G401.6 (cell line): Measurements from ENCODE around the gene NDUFA11.

Source experiments
- FAIRE-seq: peaks from 2 replicates; lab custom pipeline; 2012; peaks lifted over from hg19 to GRCh38; lab: Jason Lieb, UNC

NDUFA11 gene

DNA sequence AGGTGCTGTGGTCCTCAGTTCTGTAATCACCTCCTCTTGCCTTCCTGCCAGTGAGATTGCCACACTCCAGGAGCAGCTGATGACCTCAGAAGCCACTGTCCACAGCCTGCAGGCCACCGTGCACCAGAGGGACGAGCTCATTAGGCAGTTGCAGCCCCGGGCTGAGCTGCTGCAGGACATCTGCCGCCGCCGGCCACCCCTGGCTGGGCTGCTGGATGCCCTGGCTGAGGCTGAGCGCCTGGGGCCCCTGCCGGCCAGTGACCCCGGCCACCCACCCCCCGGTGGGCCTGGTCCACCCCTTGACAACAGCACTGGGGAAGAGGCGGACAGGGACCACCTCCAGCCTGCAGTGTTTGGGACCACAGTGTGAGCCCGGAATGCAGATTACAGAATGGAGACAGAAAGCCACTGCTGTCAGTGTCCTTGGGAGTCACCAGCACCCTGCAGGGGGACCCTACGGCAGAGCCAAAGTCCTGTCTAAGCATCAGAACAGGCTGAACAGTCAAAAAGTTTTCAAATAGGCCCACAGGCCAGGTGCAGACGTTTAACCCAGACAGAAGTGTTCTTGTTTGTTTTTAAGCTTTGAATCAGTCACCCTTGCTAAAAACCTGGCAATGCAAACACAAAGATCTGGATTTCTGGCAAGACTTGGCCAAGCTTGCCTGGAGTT lies 5.3 kb upstream of the NDUFA11 start:
- FAIRE-seq, result no peak

DNA sequence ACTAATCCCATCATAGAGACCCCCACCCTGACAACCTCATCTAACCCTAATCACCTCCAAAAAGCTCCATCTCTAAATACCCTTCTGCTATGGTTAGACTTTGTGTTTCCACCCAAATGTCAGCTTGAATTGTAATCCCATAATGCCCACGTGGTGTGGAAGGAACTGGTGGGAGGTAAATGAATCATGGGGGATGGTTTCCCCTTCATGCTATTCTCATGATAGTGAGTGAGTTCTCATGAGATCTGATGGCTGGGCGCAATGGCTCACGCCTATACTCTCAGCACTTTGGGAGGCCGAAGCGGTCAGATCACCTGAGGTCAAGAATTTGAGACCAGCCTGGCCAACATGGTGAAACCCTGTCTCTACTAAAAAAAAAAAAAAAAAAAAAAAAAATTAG lies 3.7 kb upstream of the NDUFA11 start:
- no peak for FAIRE-seq

DNA sequence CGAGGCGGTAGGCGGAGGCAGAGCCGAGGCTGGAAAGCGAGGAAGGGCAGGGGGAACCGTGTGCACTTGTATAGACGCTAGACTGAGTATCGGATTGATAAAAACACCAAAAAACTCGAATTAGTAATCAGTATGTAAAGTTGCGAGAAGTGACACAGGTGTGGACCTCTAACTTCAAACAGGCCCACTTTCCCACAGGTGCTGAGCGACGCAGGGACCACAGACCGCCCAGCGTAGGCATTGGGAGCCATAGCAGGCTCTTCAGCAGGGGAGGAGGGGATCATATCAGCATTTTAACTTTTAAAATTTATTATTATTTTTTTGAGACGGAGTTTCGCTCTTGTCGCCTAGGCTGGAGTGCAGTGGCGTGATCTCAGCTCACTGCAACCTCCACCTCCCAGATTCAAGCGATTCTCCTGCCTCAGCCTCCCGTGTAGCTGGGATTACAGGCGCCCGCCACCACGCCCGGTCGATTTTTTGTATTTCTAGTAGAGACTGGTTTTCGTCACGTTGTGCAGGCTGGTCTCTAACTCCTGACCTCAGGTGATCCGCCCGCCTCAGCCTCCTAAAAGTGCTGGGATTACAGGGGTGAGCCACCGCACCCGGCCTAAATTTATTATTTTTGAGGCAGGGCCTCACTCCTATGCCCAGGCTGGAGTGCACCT lies 1.7 kb upstream of the NDUFA11 start:
- no peak for FAIRE-seq

GRCh38 chr19:5904352-5905113 lies 943 bp upstream of the NDUFA11 start, which contains the start of gene VMAC:
VMAC (plus strand) TSS chr19:5904872; CDS start chr19:5904891, 19 bp downstream.
- FAIRE-seq, result peak; percentile 100

DNA sequence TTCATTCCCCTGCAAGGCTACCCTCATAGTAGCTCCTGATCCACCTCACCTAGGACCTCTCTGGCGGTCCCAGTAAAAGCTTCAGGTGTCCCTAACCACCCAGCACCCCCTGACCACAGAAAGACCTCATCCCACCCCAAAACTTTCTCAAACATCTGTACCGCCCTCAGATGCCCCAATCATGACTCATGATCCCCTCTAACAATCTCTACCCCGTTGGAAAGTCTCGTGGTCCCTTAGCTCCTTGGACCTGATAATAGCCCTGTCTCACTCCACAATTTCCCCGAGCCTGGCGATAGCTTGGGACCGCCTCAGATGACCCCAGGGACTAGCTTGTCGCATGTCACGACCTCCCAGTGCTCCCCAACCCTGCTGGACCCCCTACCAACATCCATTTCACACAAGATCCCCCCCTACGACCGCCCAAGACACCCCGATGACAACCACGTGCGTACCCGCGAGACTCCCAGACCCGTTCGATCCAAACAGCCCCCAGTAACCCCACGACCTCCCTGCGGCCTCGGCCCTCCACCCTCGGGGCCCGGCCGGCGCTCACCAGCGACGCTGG lies 450 bp downstream of the NDUFA11 start:
- no peak for FAIRE-seq

GRCh38 chr19:5900976-5901375 lies 2.6 kb downstream of the NDUFA11 start:
- FAIRE-seq, result no peak

GRCh38 chr19:5899728-5900526 lies 3.7 kb downstream of the NDUFA11 start:
- FAIRE-seq, result no peak

DNA sequence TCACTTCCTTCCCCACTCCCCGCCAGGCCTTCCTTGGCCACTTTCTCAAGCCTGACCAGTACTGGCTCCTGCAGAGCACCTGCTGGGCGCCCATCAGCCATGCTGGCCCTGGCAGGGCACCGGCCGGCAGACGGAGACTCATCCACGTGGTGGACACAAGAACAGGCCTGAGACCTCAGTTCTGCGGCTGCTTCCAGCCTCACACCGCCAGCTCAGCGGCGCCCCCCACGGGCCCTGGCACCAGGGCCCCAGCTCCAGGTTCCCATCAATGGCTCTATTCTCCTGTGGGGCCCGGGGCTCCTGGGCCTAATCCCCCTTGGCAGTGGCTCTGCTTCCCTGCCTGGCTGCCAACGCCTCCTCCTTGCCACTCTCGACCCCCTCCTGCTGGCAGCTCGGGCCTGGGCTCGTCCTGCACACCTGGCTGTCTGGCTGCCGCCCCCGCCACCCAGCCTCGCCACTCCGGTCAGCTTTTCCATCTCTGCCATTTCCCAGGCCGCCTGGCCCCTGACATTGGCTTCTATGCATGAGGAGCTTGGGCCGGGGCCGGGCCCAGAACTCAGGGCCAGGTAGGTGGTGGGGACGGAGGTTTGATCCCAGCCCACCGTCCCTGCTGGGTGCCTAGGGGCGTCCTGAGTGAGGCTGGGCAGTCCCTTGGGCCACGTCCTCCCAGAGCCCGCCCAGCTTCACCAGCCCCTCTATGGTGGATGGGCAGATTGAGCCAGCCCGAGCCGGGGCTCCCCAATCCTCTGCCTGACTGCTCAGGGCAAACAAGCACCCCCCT lies 6.2 kb downstream of the NDUFA11 start:
- no peak for FAIRE-seq

GRCh38 chr19:5896365-5897076 lies 7.1 kb downstream of the NDUFA11 start:
- no peak for FAIRE-seq

DNA sequence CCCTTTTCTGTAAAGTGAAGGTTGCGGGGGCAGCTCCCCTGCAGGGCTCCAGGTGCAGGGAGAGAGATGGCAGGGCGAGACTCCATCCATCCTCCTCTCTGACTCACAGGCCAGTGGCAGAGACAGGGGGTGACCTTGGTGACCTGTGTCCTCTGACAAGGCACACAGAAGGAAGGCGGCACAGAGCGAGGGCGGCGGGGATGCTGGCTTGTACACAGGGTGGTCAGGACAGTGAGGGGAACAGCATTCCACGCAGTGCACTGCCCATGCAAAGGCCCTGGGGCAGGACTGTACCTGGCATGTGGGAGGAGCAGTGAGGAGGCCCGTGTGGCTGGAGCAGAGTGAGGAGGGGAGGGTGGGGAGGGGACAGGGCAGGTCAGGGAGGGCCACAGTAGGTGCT lies 7.7 kb downstream of the NDUFA11 start:
- no peak for FAIRE-seq

- FAIRE-seq, result no peak
Measured at GRCh38 chr19:5895409-5895808, 8.2 kb downstream of the NDUFA11 start.

DNA sequence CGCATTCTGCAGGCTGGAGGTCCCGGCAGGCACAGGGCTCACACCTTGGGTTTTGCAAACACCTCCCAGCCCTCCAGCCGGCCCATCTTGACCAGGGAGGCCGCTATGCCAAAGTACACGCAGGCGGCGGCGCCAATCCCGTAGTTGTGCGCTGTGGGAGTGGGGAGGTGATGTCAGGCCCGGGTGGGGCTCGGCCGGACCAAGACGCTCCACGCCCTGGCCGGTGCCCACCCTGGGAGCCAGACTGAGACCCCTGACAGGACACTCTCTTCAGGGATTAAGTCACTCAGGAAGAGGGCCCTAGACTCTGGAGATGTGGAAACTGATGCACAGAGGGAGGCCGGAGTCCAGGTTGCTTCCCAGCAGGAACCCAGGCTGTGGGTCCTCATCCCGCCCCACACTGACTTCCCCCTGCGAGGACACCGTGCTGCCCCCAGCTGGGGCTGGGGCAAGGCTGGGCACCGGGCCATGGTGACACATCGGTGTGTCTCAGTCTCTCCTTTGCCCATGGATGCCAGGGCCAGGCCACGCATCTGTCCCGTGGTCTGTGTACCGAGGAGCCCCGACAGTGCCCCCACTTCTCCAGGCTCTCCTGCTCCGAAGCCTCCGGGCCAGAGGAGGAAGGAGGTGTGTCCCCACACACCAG lies 8.8 kb downstream of the NDUFA11 start:
- FAIRE-seq, result no peak

DNA sequence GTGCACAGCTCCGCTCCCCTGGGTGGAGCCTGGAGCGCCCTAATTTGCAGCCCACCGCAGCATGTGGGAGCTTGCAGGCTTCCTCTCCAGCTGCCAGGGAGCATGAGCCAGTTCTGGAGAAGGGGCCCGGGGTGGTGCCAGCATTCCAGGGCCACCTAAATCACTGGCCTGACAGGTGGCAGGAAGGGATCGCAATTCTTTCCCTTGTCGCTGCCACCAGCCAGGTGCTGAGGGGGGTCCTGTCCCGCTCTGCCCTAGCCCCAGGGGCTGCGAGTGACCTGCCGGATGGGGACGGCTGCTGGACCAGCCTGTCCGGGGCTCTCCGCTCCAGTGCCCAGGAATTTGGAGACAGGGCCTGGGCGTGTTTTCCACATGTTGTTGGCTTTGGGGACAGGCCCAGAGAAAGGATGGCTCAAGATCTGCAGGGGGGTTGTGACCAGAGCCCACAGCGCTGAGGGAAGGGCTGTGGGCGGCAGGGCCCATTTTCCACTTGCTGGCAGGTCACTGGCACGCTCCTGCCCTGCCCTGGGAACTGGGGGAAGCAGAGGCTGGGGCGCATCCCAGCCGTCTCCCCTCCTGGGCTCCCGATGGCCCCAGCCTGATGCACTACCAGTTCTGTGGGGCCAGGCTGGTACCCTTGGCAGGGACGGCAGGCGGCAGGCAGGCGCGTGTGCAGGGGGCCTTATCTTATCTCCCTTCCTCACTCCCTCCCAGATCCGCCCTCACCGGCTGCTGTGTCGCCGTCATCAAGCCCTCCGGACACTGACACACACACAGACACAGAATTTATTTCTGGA lies 9.5 kb downstream of the NDUFA11 start:
- no peak for FAIRE-seq

DNA sequence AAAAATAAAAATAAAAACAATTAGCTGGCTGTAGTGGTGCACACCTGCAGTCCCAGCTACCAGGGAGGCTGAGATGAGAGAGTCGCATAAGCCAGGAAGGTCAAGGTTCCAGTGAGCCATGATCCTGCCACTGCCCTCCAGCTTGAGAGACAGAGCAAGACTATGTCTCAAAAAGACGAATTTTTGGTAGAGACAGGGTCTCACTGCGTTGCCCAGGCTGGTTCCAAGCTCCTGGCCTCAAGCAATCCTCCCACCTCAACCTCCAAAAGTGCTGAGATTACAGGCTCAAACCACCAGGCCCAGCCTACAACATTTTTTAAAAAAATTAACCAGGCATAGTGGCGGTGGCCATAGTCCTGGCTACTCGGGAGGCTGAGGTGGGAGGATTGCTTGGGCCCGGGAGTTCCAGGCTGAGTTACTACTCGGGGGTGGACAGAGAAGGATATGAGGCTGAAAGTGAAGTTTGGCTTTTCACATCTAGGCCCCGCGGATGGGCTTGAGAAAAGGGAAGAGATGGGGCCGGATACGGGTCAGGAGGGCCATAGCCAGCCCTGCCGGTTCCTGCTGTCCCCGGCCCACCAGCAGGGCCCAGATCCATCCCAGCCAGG lies 10.2 kb downstream of the NDUFA11 start:
- FAIRE-seq, result no peak

DNA sequence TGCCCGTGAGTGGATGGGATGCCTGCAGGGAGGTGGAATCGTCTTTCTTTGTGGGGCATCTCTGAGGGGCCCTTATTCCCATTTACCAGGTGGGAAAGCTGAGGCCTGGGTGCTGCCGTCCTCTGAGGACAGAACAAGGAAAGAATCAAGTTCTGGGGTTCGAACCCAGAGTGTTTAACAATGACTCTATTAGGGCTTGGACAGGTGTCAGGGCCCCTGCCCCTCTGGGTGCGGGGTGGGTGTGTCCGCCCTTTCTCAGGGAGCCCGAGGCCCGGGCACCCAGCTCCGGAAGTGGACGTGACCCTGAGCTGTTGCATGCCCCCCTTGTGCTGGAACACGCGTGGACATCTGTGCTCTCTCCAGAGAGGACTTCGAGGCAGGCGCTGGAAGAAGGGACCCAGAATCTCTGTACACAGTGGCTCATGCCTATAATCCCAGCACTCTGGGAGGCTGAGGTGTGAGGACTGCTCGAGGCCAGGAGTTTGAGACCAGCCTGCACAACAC lies 10.8 kb downstream of the NDUFA11 start:
- no peak for FAIRE-seq

- no peak for FAIRE-seq
Measured at GRCh38 chr19:5891938-5892771, 11.4 kb downstream of the NDUFA11 start.

DNA sequence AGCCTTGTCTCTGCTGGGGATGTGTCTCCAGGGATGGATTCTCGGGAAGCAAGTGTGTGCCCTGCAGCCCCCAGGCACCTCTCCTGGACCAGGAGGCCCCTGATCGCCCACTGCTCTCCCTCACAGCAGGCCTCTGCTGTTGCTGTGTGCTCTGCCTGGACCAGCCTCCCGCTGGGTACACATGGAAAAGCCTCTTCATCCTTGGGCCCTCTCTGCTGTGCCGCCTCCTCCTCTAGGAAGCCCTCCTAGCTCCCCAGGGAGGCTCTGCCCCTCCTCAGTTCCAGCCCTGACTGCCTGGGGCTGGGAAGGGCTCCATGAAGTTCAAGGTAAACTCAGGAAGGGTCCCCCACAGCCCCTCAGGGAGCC lies 12.0 kb downstream of the NDUFA11 start:
- FAIRE-seq, result no peak

DNA sequence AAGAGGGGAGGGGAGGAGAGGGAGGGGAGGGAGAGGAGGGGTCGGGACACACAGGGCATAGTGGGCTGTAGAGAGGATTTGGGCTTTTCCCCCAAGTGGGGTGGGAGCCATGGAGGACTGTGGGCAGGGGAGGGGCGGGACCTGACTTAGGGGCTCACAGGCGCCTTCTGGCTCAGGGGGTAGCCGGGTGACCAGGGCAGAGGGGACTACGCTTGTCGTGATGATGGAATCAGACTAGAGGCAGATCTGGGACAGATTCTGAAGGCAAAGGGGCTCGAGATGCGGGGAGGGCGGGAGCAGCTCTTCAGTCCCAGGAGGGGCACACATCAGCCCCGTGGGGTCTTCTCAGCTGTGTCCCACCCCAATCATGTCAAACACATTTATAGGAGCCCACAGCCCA lies 13.5 kb downstream of the NDUFA11 start:
- no peak for FAIRE-seq
